ENCODE results near the gene LCN10. TPM values are rescaled to one million over a fixed set of nuclear protein-coding genes. Genes with fewer than 3 reads are reported as not detected.

Gene LCN10
- total and polyA plus RNA-seq, 2 of the 13 experiments (the other 11 are each of a cell fraction or from before 2014, with no cell fraction given): 0.53 to 0.61 TPM

GRCh38 chr9:136712690-136713544, 29.8 kb downstream of the LCN10 start:
- in situ Hi-C loops (cut with HindIII; ENCODE audit: extremely low pct_ligation_motif_present, low pct_unique_long_range_greater_than_20kb) (no loop called here), intact Hi-C loops (cut with micrococcal nuclease; ENCODE audit: unreplicated experiment) (no loop called here)
- no TSS peak for BruUV-seq (replicated peaks)
- Histone ChIP-seq H3K4me3 (replicated peaks in 1 of 3; ENCODE audit: insufficient read depth in 1 of 3, low read depth in 2 of 3, low read length in 3 of 3) (peak overlapping the region; percentile 32 to 66 (median 54); a peak in 5 of 6 replicates), H3K27ac (ENCODE audit: extremely low read length, insufficient read depth, low read length) (no peak overlapping the region), H3K4me1 (ENCODE audit: insufficient read depth, low read length) (peaks cover 27% of the 10 kb centered on the region), H3K27me3 (ENCODE audit: control insufficient read depth in 1 of 2, insufficient read depth in 2 of 2, low read length in 2 of 2) (peaks cover 5 to 42% of the 10 kb centered on the region in 2 experiments; a peak in 3 of 5 replicates), H3K4me2 (ENCODE audit: low read depth, low read length) (peak overlapping the region; percentile 65), H3K9me3 (ENCODE audit: low read length) (no peaks in the 10 kb centered on the region), H3K9ac (ENCODE audit: insufficient read depth, low read depth, low read length) (peak overlapping the region; percentile 43; the same call in 1 of the 2 replicates), H3K36me3 (replicated peaks in 1 of 2; ENCODE audit: control insufficient read depth in 1 of 2, insufficient read depth in 2 of 2, low read length in 2 of 2) (no peaks in the 10 kb centered on the region), H3K79me2 (ENCODE audit: insufficient read depth, low read length) (no peaks in the 10 kb centered on the region), H2AFZ (ENCODE audit: low read length) (no peak overlapping the region), H4K20me1 (ENCODE audit: insufficient read depth, low read length) (no peaks in the 10 kb centered on the region)
- ATAC-seq (peak; percentile 4; the same call in 2 of the 3 replicates), DNase-seq (ENCODE audit: low spot score) (no peak), FAIRE-seq (no peak)
- WGBS (ENCODE audit: low lambda C conversion rate): 0% methylated on average over 1 of the region's 56 CpGs
- POLR2A ChIA-PET: interaction anchor here (0.6 to 3.8 kb wide), 2 partner anchors 15 to 805 kb away, joined by 5 to 17 read pairs; partner anchors contain the start of gene CAMSAP1
- peak; percentile 35; the same call in 1 of the 2 replicates for TF ChIP-seq RARA (CRISPR knock-in tag; IDR thresholded peaks at IDR 0.05)
- 0 out of 2 replicates have a peak, but pooled peaks have one; percentile 66 for TF ChIP-seq ZNF550 (CRISPR knock-in tag; IDR thresholded peaks at IDR 0.05; ENCODE audit: borderline replicate concordance)
- TF ChIP-seq KMT2B (CRISPR knock-in tag; IDR thresholded peaks at IDR 0.05): no peak
- TF ChIP-seq ESRRA (CRISPR knock-in tag; IDR thresholded peaks at IDR 0.05; ENCODE audit: low read depth): peak; percentile 70
- 0 out of 2 replicates have a peak, but pooled peaks have one; percentile 10 for TF ChIP-seq ZNF687 (CRISPR knock-in tag; IDR thresholded peaks at IDR 0.05)
- CTCF ChIA-PET (ENCODE audit: low intra/inter-chr PET ratio, low total read pairs): no interaction called here
